Measurements from ENCODE around the gene TIMM10B. TPM values are rescaled to one million over a fixed set of nuclear protein-coding genes. Genes with fewer than 3 reads are reported as not detected.
A peak's percentile ranks its signal among the peaks of the same experiment; 100 is the strongest.

Gene TIMM10B
- total RNA-seq, 1 experiment from 2014 or later = 57.2 TPM

DNA sequence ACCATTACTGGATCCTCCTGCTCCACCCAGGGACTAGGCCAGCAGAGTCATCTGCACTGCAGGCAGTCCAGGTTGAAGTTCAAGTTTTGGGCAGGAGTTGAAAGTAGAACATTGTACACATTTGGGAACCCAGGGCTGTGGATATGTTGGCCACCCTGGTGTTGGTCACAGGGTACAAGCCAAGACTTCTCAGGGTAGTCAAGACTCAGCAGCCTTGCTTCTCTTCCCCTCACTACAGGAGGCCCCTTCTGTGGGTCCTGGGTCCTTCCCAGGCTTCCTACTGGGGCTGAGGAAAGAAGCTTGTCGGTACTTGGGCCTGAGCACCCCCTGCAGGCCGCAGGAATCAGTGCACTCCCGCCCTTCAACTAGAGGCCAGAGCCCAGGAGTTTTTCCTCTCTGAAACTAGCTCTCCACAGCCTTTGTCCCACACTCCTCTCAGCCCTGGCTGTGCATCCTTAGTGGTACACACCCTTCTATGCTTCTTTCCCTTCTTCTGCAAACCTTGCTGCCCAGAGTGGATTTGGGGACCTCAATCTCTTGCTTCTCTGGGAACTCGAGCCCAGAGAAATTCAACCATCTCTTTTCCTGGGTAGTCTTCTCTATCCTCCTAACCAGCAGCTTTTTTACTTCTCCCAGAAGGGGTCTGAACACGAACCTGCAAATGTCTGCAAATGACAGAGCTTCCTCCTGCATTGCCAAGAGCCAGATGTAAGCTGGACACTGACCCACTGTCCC, 37.9 kb upstream of the TIMM10B start:
- no peak overlapping the region for H3K9ac ChIP-seq (ENCODE audit: low read length)
- no peaks in the 10 kb centered on the region for H3K9me3 ChIP-seq (ENCODE audit: low read length)
- H3K9me2 ChIP-seq (replicated peaks; ENCODE audit: insufficient read depth, low read length) = no peaks in the 10 kb centered on the region
- H3K36me3 ChIP-seq (ENCODE audit: insufficient read depth, low read length) = no peaks in the 10 kb centered on the region
- no peak overlapping the region for H3K27ac ChIP-seq (ENCODE audit: low read length)
- DNase-seq = peak; percentile 76
- H3K79me2 ChIP-seq (ENCODE audit: low read length) = no peaks in the 10 kb centered on the region
- H4K20me1 ChIP-seq (ENCODE audit: insufficient read depth, low read depth, low read length) = no peaks in the 10 kb centered on the region
- no peak overlapping the region for H3K4me2 ChIP-seq (ENCODE audit: low read depth, low read length, poor library complexity, severe bottlenecking)
- no peak overlapping the region for H3K4me3 ChIP-seq (ENCODE audit: low read length)
- H3K27me3 ChIP-seq (ENCODE audit: low read length) = no peaks in the 10 kb centered on the region
- H3K4me1 ChIP-seq (ENCODE audit: low read length) = no peaks in the 10 kb centered on the region
- no peak overlapping the region for H2AFZ ChIP-seq (ENCODE audit: low read length)

- H3K4me1 ChIP-seq (ENCODE audit: low read length) = no peaks in the 10 kb centered on the region
- no peaks in the 10 kb centered on the region for H3K79me2 ChIP-seq (ENCODE audit: low read length)
- no peak overlapping the region for H3K9ac ChIP-seq (ENCODE audit: low read length)
- DNase-seq = no peak
- H2AFZ ChIP-seq (ENCODE audit: low read length) = no peak overlapping the region
- no peaks in the 10 kb centered on the region for H3K27me3 ChIP-seq (ENCODE audit: low read length)
- H3K9me3 ChIP-seq (ENCODE audit: low read length) = no peaks in the 10 kb centered on the region
- no peaks in the 10 kb centered on the region for H4K20me1 ChIP-seq (ENCODE audit: insufficient read depth, low read depth, low read length)
- no peaks in the 10 kb centered on the region for H3K36me3 ChIP-seq (ENCODE audit: insufficient read depth, low read length)
- H3K9me2 ChIP-seq (replicated peaks; ENCODE audit: insufficient read depth, low read length) = no peaks in the 10 kb centered on the region
- no peak overlapping the region for H3K4me3 ChIP-seq (ENCODE audit: low read length)
- H3K27ac ChIP-seq (ENCODE audit: low read length) = no peak overlapping the region
- no peak overlapping the region for H3K4me2 ChIP-seq (ENCODE audit: low read depth, low read length, poor library complexity, severe bottlenecking)
Observed at GRCh38 chr11:6448574-6448973, 32.7 kb upstream of the TIMM10B start.

DNA sequence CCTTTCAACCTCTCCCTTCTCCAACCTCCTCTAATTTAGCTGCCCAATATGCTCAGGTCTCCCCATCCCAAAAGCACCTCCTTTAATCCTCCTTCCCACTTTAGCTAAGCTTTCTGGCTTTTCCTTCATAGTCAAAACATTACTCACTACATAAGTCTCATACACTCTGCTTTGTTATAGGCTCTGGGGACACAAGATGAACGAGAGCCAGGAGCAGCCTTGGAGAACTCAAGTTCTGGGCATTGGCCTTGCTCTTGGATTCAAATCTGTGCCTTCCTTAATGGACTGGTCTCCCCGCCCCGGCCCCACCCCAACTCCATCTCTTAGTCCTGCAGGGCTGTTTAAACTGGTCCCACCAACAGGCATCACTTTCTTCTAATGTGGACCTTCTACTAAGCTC, 29.1 kb upstream of the TIMM10B start:
- H4K20me1 ChIP-seq (ENCODE audit: insufficient read depth, low read depth, low read length) = no peaks in the 10 kb centered on the region
- H3K4me1 ChIP-seq (ENCODE audit: low read length) = peaks cover 6% of the 10 kb centered on the region
- no peak overlapping the region for H2AFZ ChIP-seq (ENCODE audit: low read length)
- no peak overlapping the region for H3K4me3 ChIP-seq (ENCODE audit: low read length)
- DNase-seq = no peak
- no peaks in the 10 kb centered on the region for H3K9me2 ChIP-seq (replicated peaks; ENCODE audit: insufficient read depth, low read length)
- H3K27me3 ChIP-seq (ENCODE audit: low read length) = no peaks in the 10 kb centered on the region
- H3K9me3 ChIP-seq (ENCODE audit: low read length) = no peaks in the 10 kb centered on the region
- no peaks in the 10 kb centered on the region for H3K79me2 ChIP-seq (ENCODE audit: low read length)
- no peak overlapping the region for H3K9ac ChIP-seq (ENCODE audit: low read length)
- no peak overlapping the region for H3K4me2 ChIP-seq (ENCODE audit: low read depth, low read length, poor library complexity, severe bottlenecking)
- H3K27ac ChIP-seq (ENCODE audit: low read length) = no peak overlapping the region
- no peaks in the 10 kb centered on the region for H3K36me3 ChIP-seq (ENCODE audit: insufficient read depth, low read length)

DNA sequence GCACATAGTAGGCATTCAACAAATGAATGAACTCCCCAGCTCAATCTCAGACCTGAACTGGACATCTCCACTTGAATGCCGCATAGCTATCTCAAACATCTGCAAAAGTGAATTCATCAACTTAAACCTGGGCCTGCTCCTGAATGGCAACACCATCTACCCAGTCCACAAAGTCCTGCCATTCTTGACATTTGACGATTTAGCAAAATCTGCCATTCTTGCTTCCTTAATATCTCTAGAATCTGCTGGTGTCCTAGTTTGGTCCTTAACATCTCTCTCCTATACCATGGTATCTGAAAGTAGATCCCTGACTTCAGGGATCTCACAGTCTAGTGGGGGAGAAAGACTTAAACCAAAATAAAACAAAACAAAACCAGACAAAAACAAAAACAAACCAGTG, 28.1 kb upstream of the TIMM10B start:
- no peak overlapping the region for H3K4me3 ChIP-seq (ENCODE audit: low read length)
- no peak overlapping the region for H2AFZ ChIP-seq (ENCODE audit: low read length)
- no peaks in the 10 kb centered on the region for H3K9me2 ChIP-seq (replicated peaks; ENCODE audit: insufficient read depth, low read length)
- no peak overlapping the region for H3K4me2 ChIP-seq (ENCODE audit: low read depth, low read length, poor library complexity, severe bottlenecking)
- H4K20me1 ChIP-seq (ENCODE audit: insufficient read depth, low read depth, low read length) = no peaks in the 10 kb centered on the region
- peaks cover 6% of the 10 kb centered on the region for H3K4me1 ChIP-seq (ENCODE audit: low read length)
- H3K27ac ChIP-seq (ENCODE audit: low read length) = no peak overlapping the region
- H3K9ac ChIP-seq (ENCODE audit: low read length) = no peak overlapping the region
- no peaks in the 10 kb centered on the region for H3K36me3 ChIP-seq (ENCODE audit: insufficient read depth, low read length)
- DNase-seq = no peak
- no peaks in the 10 kb centered on the region for H3K79me2 ChIP-seq (ENCODE audit: low read length)
- H3K27me3 ChIP-seq (ENCODE audit: low read length) = no peaks in the 10 kb centered on the region
- no peaks in the 10 kb centered on the region for H3K9me3 ChIP-seq (ENCODE audit: low read length)

- no peaks in the 10 kb centered on the region for H3K9me2 ChIP-seq (replicated peaks; ENCODE audit: insufficient read depth, low read length)
- no peak overlapping the region for H2AFZ ChIP-seq (ENCODE audit: low read length)
- no peak overlapping the region for H3K4me2 ChIP-seq (ENCODE audit: low read depth, low read length, poor library complexity, severe bottlenecking)
- DNase-seq = no peak
- no peaks in the 10 kb centered on the region for H4K20me1 ChIP-seq (ENCODE audit: insufficient read depth, low read depth, low read length)
- no peak overlapping the region for H3K27ac ChIP-seq (ENCODE audit: low read length)
- no peaks in the 10 kb centered on the region for H3K79me2 ChIP-seq (ENCODE audit: low read length)
- no peaks in the 10 kb centered on the region for H3K36me3 ChIP-seq (ENCODE audit: insufficient read depth, low read length)
- peaks cover 16% of the 10 kb centered on the region for H3K4me1 ChIP-seq (ENCODE audit: low read length)
- H3K27me3 ChIP-seq (ENCODE audit: low read length) = no peaks in the 10 kb centered on the region
- no peak overlapping the region for H3K4me3 ChIP-seq (ENCODE audit: low read length)
- no peak overlapping the region for H3K9ac ChIP-seq (ENCODE audit: low read length)
- H3K9me3 ChIP-seq (ENCODE audit: low read length) = no peaks in the 10 kb centered on the region
Observed at GRCh38 chr11:6455070-6455469, 26.2 kb upstream of the TIMM10B start.

GRCh38 chr11:6456361-6457073, 24.8 kb upstream of the TIMM10B start:
- H3K79me2 ChIP-seq (ENCODE audit: low read length) = no peaks in the 10 kb centered on the region
- no peak overlapping the region for H3K9ac ChIP-seq (ENCODE audit: low read length)
- H3K9me3 ChIP-seq (ENCODE audit: low read length) = no peaks in the 10 kb centered on the region
- DNase-seq = no peak
- no peaks in the 10 kb centered on the region for H4K20me1 ChIP-seq (ENCODE audit: insufficient read depth, low read depth, low read length)
- no peak overlapping the region for H2AFZ ChIP-seq (ENCODE audit: low read length)
- no peak overlapping the region for H3K4me2 ChIP-seq (ENCODE audit: low read depth, low read length, poor library complexity, severe bottlenecking)
- no peak overlapping the region for H3K4me3 ChIP-seq (ENCODE audit: low read length)
- no peak overlapping the region for H3K27ac ChIP-seq (ENCODE audit: low read length)
- H3K27me3 ChIP-seq (ENCODE audit: low read length) = no peaks in the 10 kb centered on the region
- no peaks in the 10 kb centered on the region for H3K9me2 ChIP-seq (replicated peaks; ENCODE audit: insufficient read depth, low read length)
- H3K4me1 ChIP-seq (ENCODE audit: low read length) = peaks cover 16% of the 10 kb centered on the region
- no peaks in the 10 kb centered on the region for H3K36me3 ChIP-seq (ENCODE audit: insufficient read depth, low read length)

DNA sequence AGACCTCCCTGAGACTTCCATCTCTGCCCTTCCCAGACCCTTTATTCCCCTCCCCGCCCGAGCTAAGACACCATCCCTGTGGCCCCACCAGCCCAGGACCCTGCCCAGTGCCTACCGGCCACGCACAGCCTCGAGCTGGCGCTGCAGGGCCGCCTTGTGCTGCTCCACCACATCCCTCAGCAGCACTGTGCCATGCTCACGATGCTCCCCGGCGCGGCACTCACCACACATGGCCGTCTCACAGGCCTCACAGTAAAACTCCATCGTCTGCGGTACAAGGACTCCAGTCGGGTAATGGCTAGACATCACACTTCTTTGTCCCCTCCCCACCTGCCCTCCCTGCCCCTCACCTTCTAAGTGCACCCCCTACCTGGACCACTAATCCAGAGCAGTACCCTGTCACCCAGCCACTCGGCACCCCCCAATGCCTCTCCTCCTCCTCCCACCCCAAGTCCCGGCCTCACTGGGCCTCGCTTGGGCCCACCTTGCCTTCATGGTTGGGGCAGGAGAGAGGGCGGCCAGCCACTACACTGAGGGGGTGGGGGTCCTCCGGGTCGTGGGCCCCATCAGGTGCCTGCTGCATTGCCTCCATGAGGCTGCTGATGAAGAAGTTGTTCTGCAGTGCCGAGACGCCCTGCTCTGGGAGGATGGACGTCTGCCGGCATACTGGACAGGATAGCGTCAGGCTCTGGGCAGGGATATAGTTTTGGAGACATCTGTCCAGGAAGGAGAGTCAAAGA, 23.6 kb upstream of the TIMM10B start:
- no peaks in the 10 kb centered on the region for H4K20me1 ChIP-seq (ENCODE audit: insufficient read depth, low read depth, low read length)
- no peak overlapping the region for H3K27ac ChIP-seq (ENCODE audit: low read length)
- H3K27me3 ChIP-seq (ENCODE audit: low read length) = no peaks in the 10 kb centered on the region
- DNase-seq = no peak
- no peaks in the 10 kb centered on the region for H3K36me3 ChIP-seq (ENCODE audit: insufficient read depth, low read length)
- H3K79me2 ChIP-seq (ENCODE audit: low read length) = no peaks in the 10 kb centered on the region
- H3K9me3 ChIP-seq (ENCODE audit: low read length) = no peaks in the 10 kb centered on the region
- no peak overlapping the region for H3K4me3 ChIP-seq (ENCODE audit: low read length)
- peaks cover 16% of the 10 kb centered on the region for H3K4me1 ChIP-seq (ENCODE audit: low read length)
- H3K4me2 ChIP-seq (ENCODE audit: low read depth, low read length, poor library complexity, severe bottlenecking) = no peak overlapping the region
- H2AFZ ChIP-seq (ENCODE audit: low read length) = no peak overlapping the region
- H3K9me2 ChIP-seq (replicated peaks; ENCODE audit: insufficient read depth, low read length) = no peaks in the 10 kb centered on the region
- no peak overlapping the region for H3K9ac ChIP-seq (ENCODE audit: low read length)

GRCh38 chr11:6458352-6459098, 22.8 kb upstream of the TIMM10B start:
- Histone ChIP-seq H2AFZ (ENCODE audit: low read length) (no peak overlapping the region), H3K9me3 (ENCODE audit: low read length) (no peaks in the 10 kb centered on the region), H3K36me3 (ENCODE audit: insufficient read depth, low read length) (no peaks in the 10 kb centered on the region), H3K4me2 (ENCODE audit: low read depth, low read length, poor library complexity, severe bottlenecking) (no peak overlapping the region), H3K9ac (ENCODE audit: low read length) (no peak overlapping the region), H4K20me1 (ENCODE audit: insufficient read depth, low read depth, low read length) (no peaks in the 10 kb centered on the region), H3K4me1 (ENCODE audit: low read length) (peaks cover 16% of the 10 kb centered on the region), H3K4me3 (ENCODE audit: low read length) (no peak overlapping the region), H3K79me2 (ENCODE audit: low read length) (no peaks in the 10 kb centered on the region), H3K27me3 (ENCODE audit: low read length) (no peaks in the 10 kb centered on the region), H3K27ac (ENCODE audit: low read length) (no peak overlapping the region), H3K9me2 (replicated peaks; ENCODE audit: insufficient read depth, low read length) (no peaks in the 10 kb centered on the region)
- no peak for DNase-seq

All from Karpas-422 (cell line).